Kidney (tissue), 14 donors: ENCODE data around the gene PRLH. TPM values are rescaled to one million over a fixed set of nuclear protein-coding genes. Genes with fewer than 3 reads are reported as not detected.
A peak's percentile ranks its signal among the peaks of the same experiment; 100 is the strongest.

Experiments
- DNase-seq, 5 donors: peaks; one replicate each; pipeline ENCODE4 v3.0.0-alpha.2; 2013 to 2020
- FAIRE-seq: peaks from 2 replicates; lab custom pipeline; 2012; peaks lifted over from hg19 to GRCh38; lab: Jason Lieb, UNC
- H3K27ac ChIP-seq, 2 donors: one replicate each; pipeline ENCODE4 v1.7.0; 2013; ENCODE audit warnings: low read depth in 2 of 2, low read length in 2 of 2, inconsistent platforms in 1 of 2
- H3K27me3 ChIP-seq: one replicate; pipeline ENCODE4 v1.7.1; 2013; ENCODE audit warnings: low read length, inconsistent platforms; ENCODE audit not compliant: control insufficient read depth, insufficient read depth
- H3K36me3 ChIP-seq, 3 donors: one replicate each; pipeline versions ENCODE4 v1.7.0 to v1.7.1; 2013; ENCODE audit warnings: low read length in 3 of 3, control low read depth in 1 of 3, inconsistent platforms in 1 of 3; ENCODE audit not compliant: insufficient read depth in 3 of 3, control insufficient read depth in 2 of 3
- H3K4me1 ChIP-seq, 3 donors: one replicate each; pipeline versions ENCODE4 v1.7.0 to v1.7.1; 2013; ENCODE audit warnings: low read length in 3 of 3, inconsistent platforms in 1 of 3, low read depth in 1 of 3; ENCODE audit not compliant: control insufficient read depth in 2 of 3, insufficient read depth in 2 of 3
- H3K4me3 ChIP-seq, 3 donors: one replicate each; pipeline versions ENCODE4 v1.7.0 to v1.8.1; 2013; ENCODE audit warnings: low read length in 3 of 3, control low read depth in 1 of 3, inconsistent platforms in 1 of 3
- H3K9ac ChIP-seq, 3 donors: one replicate each; pipeline versions ENCODE4 v1.7.0 to v1.7.1; 2013; ENCODE audit warnings: low read length in 3 of 3, control low read depth in 1 of 3, inconsistent platforms in 1 of 3
- H3K9me3 ChIP-seq, 3 donors: one replicate each; pipeline versions ENCODE4 v1.7.0 to v1.7.1; 2013; ENCODE audit warnings: low read length in 3 of 3, control low read depth in 1 of 3, inconsistent platforms in 1 of 3; ENCODE audit not compliant: control insufficient read depth in 2 of 3, insufficient read depth in 1 of 3
- intact Hi-C: fragments of 100-400 bp; cut with DNase I; formaldehyde crosslinking; loops from one replicate; pipeline ENCODE4 v1.11.1; 2022
- polyA plus RNA-seq: library from polyadenylated mRNA; stranded (reverse); fragments of 350-450 nt; fragmentation: Illumina TruSeq; extraction: RNeasy Lipid Tissue Mini Kit (QIAGEN cat#74804); gene quantifications from one replicate; pipeline ENCODE4 v1.2.3, GENCODE V29; 2014; ENCODE audit warnings: low read depth, low replicate concordance; ENCODE audit not compliant: insufficient read depth
- total RNA-seq: library from RNA; stranded (reverse); fragmentation: NEBNext Ultra II Directional; extraction: Animal tissue kit (Norgen Biotek cat#: 25700); gene quantifications from one replicate; pipeline ENCODE4 v1.2.1, GENCODE V29; 2021
- TF ChIP-seq, protein P1 (sequence below): IDR thresholded peaks from 3 replicates; pipeline ENCODE4 v1.5.1; 2012; ENCODE audit warnings: mild to moderate bottlenecking, moderate library complexity, borderline replicate concordance; ENCODE audit not compliant: insufficient read depth; ENCODE audit errors: extremely low read depth
- donor health status: control.
- donor health status: control.
- donor health status: control.
- donor health status: control.
- donor health status: control.
- donor health status: DM: yes; HTN: yes; CAD: no.
- donor health status: Normal renal cell carcinoma (clear cell type).

The PRLH gene
- total and polyA plus RNA-seq, 2 donors from 2014 or later: not detected

GRCh38 chr2:237569041-237569440 lies 2.7 kb downstream of the PRLH start:
- TF ChIP-seq, protein P1, sequence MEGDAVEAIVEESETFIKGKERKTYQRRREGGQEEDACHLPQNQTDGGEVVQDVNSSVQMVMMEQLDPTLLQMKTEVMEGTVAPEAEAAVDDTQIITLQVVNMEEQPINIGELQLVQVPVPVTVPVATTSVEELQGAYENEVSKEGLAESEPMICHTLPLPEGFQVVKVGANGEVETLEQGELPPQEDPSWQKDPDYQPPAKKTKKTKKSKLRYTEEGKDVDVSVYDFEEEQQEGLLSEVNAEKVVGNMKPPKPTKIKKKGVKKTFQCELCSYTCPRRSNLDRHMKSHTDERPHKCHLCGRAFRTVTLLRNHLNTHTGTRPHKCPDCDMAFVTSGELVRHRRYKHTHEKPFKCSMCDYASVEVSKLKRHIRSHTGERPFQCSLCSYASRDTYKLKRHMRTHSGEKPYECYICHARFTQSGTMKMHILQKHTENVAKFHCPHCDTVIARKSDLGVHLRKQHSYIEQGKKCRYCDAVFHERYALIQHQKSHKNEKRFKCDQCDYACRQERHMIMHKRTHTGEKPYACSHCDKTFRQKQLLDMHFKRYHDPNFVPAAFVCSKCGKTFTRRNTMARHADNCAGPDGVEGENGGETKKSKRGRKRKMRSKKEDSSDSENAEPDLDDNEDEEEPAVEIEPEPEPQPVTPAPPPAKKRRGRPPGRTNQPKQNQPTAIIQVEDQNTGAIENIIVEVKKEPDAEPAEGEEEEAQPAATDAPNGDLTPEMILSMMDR: no peak
- intact Hi-C loops: no loop called here
- Histone ChIP-seq H3K9ac (no peak overlapping the region), H3K4me1 (peaks cover 0 to 7% (median 0%) of the 10 kb centered on the region in 3 donors), H3K27ac (no peak overlapping the region), H3K9me3 (peaks cover 0 to 5% (median 0%) of the 10 kb centered on the region in 3 donors), H3K4me3 (no peak overlapping the region), H3K36me3 (peaks cover 0 to 2% (median 0%) of the 10 kb centered on the region in 3 donors), H3K27me3 (no peaks in the 10 kb centered on the region)
- DNase-seq (no peak), FAIRE-seq (no peak)

GRCh38 chr2:237569896-237570295 lies 3.5 kb downstream of the PRLH start:
- FAIRE-seq (no peak), DNase-seq (no peak)
- H3K4me1 ChIP-seq: peaks cover 0 to 7% (median 0%) of the 10 kb centered on the region in 3 donors
- H3K27ac ChIP-seq: no peak overlapping the region
- H3K36me3 ChIP-seq: peaks cover 0 to 2% (median 0%) of the 10 kb centered on the region in 3 donors
- H3K9me3 ChIP-seq: peaks cover 0 to 5% (median 0%) of the 10 kb centered on the region in 3 donors
- TF ChIP-seq, protein P1: no peak
- H3K4me3 ChIP-seq: no peak overlapping the region
- intact Hi-C loops: loop anchor here (5.0 kb wide), 1 partner anchor 53 kb away; no protein-coding TSS in a partner anchor
- no peaks in the 10 kb centered on the region for H3K27me3 ChIP-seq
- H3K9ac ChIP-seq: no peak overlapping the region

DNA sequence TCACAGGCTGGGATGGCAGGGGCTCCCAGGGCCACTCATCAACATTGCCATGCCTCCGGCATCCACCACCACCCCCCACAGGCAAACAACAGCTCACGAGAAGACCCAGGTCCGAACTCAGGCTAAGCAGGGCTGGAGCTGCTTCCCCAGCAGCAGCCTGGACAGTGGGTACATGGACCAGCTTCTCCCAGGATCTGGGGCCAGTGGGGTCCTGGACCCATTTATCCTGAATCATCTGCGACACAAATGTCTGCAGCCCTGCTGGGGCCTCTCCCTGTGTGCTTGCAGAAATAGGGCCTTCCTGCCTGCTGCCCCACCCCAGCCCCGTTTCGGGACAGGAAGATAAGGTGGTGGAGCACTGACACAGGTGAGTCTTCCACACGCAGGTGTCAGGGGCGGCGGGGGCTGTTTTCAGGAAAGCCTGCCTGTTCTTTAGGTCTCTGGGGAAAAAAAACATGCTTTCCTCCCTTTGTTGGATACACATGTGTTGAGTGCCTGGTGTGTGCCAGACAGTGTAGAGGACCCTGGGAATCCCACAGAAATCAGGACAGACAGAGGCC lies 4.5 kb downstream of the PRLH start:
- Histone ChIP-seq H3K4me1 (peaks cover 0 to 7% (median 0%) of the 10 kb centered on the region in 3 donors), H3K27ac (no peak overlapping the region), H3K27me3 (no peaks in the 10 kb centered on the region), H3K9me3 (peaks cover 0 to 1% (median 0%) of the 10 kb centered on the region in 3 donors), H3K4me3 (no peak overlapping the region), H3K9ac (no peak overlapping the region), H3K36me3 (no peaks in the 10 kb centered on the region)
- intact Hi-C loops: loop anchor here (5.0 kb wide), 1 partner anchor 54 kb away; no protein-coding TSS in a partner anchor
- TF ChIP-seq, protein P1: no peak
- FAIRE-seq (no peak), DNase-seq (peak in 1 of 5 donors; percentile 67)
